ENCODE results near the gene EEF1G.
"Not testable (repeated sequence)": the region's sequence is repeated elsewhere in the genome, so short reads cannot be mapped to it uniquely, and the experiment has no call there.

EEF1G gene, protein sequence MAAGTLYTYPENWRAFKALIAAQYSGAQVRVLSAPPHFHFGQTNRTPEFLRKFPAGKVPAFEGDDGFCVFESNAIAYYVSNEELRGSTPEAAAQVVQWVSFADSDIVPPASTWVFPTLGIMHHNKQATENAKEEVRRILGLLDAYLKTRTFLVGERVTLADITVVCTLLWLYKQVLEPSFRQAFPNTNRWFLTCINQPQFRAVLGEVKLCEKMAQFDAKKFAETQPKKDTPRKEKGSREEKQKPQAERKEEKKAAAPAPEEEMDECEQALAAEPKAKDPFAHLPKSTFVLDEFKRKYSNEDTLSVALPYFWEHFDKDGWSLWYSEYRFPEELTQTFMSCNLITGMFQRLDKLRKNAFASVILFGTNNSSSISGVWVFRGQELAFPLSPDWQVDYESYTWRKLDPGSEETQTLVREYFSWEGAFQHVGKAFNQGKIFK

DNA sequence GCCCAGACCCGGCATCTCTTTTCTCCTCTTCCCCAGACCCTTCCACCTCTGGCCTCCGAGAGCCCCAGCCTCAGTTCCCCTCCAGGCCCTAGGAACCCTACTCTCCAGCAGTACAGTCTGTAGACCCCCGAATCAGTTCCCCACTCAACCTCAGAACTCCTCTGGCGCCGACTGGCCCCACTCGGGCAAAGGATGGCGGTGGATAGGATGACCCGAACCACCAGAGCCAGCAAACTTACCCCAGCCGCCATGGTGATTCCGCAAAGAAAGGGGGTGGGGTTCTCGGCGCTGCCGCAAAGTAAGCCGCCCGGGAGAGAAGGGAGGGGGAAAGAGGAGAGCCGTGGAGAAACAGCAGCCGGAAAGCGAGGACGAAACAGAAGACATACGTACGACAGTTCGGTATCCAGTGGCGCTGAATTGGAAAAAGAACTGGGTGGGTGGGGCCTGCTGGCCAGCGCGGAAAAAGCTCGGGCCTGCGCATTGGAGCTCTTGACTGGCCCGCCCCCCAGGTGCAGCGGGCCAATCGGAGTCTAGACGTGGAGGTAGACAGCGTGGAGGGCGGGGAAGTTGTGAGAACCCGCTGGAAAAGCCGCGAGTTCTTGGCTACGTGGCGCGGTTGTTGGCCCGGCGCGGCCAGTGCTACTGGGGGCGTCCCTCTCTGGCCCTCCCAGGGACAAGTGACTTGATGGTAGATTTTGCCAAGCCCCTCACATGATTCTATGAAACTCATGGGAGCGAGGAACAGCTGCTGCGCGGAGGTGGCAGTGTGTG, at the start of gene EEF1G:
Gene EEF1G, minus strand, starts transcription at position 300 of the 771 bp plus-strand sequence. Its CDS starts 49 bp downstream, at position 251.
- peak; percentile 93 for DNase-seq

DNA sequence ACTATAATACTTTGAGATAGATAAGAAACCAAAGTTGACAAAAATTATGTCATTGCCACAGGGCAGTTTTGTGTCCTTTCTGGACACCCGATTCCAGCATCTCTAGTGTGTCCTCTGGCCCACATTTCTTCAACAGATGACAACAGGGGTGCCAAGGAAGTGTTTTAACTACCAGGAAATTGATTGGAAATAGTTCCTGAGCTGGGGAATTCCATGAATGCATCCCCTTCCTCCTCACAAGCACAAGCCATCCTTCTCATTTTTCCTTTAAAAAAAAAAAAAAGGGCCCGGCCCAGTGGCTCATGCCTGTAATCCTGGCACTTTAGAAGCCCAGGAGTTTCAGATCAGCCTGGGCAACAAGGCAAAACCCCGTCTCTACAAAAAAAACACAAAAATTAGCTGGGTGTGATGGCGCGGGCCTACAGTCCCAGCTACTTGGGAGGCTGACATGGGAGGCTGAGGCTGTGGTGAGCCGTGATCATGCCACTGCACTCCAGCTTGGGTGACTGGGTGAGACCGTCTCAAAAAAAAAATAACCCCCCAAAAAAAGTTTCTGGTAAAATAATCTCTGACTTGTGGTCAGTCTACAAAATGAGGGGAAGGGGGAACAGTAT, 48.9 kb upstream of the EEF1G start:
- DNase-seq: no peak

DNA sequence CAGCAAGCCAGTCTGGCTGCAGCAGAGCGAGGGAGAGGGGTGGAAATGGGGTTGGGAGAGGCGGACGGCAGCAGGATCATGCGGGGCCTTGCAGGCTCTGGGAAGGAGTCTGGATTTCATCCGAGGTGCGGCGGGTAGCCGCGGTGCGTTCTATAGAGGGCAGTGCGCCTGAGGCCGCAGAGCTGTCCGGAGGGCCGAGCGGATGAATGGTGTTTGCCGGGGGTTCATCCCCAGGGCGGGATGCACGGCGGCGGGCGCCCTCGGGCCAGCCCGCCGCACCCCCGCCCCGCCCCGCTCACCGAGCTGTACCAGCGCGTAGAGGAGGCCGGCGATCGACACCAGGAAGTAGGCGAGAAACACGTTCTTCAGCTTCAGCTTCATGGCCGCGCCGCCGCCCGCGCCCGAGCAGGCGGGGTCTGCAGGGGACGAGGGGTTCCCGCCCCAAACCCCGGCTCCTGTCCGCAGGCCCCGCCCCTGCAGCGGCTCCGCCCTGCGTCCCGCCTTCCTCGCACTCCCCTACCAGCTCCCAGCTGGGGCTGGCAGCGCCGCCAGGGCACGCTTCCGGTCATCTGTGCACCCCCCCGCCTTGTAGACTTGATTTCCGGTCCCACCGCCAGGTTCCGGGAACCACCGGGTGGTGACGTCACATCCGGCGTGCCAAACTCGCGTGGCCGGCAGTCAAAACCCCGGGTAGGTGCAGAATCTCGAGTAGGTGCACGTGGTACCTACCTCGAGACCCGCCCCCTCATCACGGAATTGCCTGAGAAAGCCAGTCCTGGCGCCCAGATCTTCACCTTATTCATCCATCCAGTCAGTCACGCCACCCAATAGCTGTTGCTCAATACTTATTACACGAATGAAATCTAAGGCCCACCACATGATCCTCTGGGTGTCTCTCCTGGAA, 48.1 kb upstream of the EEF1G start, which contains the start of gene B3GAT3:
Gene B3GAT3, minus strand, starts transcription at position 420 of the 904 bp plus-strand sequence. Its CDS starts 39 bp downstream, at position 381.
- DNase-seq: peak; percentile 98

DNA sequence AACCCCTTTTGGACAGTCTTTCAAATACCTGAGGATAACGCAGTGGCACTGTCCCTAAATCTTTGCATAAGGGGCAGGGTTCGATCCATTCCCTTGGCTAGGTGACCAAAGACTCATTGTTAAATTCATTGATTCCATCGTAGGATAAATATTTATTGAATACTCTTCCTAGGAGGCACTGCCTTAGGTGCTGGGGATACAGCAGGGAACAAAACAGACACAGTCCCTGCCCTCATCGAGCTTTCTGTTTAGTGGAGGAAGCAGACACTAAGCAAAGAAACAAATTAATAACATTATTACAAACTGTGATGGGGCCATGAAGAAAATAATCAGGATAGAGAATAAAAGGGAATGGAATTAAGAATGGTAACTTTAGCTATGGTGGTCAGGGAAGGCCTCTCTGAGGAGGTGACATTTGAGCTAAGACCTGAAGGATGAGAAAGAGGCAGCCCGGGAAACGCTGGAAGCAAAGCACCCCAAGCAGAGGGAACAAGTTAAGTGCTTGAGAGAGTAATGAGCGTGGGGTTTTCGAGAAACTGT, 47.4 kb upstream of the EEF1G start:
- no peak for DNase-seq

DNA sequence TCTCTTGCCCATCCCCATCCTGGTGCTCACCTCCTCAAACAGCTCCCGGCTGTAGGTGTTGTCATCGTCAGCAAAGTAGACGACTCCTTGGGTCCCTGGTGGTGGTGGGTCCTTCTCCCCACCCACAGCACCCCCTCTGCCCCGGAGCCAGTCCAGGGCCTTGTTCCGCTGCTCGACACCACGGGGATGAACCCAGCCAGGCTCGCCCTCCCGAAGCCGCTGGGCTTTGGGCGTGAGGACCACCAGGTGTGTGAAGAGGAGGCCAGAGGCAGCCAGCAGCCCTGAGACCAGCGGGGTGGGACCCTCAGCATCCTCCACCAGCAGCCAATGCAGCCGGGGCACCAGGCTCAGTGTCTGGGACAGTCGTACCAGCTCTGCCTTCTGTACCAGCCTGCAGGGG, 43.3 kb upstream of the EEF1G start:
- DNase-seq: not testable (repeated sequence)

DNA sequence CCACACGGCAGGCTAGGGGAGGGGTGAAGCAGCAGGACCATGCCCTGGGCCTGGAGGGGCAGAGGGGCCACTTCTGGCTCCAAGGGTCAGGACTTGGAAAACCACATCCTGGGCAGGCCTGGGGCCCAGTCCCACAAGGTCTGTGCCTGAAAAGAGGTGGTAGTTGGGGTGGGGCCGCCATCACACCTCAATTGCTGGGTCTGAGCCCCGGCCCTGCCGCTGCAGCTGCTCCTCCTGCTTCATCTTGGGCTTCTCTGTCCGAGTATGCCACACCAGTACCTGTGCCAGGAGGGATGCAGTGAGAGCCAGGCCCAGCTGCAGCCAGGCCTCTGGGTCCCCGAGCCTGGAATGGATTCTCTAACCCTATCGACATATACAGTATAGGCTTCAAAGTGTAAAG, 41.8 kb upstream of the EEF1G start:
- no peak for DNase-seq

DNA sequence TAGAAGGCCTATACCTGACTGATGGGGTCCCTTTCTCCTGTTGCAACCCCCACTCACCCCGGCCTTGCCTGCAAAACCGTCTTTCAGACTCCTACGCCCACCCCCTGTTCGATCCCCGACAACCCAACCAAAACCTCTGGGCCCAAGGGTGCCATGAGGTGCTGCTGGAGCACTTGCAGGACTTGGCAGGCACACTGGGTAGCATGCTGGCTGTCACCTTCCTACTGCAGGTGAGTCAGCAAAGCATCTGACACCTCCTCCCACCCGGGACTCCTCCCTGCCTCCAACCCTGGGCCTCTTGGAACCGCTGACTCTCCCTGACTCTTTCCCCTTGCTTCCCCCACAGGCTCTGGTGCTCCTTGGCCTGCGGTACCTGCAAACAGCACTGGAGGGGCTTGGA, 40.6 kb upstream of the EEF1G start:
- DNase-seq: no peak

DNA sequence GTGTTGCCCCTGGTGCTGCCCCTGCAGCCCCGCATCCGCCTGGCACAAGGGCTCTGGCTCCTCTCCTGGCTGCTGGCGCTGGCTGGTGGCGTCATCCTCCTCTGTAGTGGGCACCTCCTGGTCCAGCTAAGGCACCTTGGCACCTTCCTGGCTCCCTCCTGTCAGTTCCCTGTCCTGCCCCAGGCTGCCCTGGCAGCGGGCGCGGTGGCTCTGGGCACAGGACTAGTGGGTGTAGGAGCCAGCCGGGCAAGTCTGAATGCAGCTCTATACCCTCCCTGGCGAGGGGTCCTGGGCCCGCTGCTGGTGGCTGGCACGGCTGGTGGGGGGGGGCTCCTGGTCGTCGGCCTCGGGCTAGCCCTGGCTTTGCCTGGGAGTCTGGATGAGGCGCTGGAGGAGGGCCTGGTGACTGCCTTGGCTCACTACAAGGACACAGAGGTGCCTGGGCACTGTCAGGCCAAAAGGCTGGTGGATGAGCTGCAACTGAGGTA, 39.6 kb upstream of the EEF1G start:
- DNase-seq: no peak

DNA sequence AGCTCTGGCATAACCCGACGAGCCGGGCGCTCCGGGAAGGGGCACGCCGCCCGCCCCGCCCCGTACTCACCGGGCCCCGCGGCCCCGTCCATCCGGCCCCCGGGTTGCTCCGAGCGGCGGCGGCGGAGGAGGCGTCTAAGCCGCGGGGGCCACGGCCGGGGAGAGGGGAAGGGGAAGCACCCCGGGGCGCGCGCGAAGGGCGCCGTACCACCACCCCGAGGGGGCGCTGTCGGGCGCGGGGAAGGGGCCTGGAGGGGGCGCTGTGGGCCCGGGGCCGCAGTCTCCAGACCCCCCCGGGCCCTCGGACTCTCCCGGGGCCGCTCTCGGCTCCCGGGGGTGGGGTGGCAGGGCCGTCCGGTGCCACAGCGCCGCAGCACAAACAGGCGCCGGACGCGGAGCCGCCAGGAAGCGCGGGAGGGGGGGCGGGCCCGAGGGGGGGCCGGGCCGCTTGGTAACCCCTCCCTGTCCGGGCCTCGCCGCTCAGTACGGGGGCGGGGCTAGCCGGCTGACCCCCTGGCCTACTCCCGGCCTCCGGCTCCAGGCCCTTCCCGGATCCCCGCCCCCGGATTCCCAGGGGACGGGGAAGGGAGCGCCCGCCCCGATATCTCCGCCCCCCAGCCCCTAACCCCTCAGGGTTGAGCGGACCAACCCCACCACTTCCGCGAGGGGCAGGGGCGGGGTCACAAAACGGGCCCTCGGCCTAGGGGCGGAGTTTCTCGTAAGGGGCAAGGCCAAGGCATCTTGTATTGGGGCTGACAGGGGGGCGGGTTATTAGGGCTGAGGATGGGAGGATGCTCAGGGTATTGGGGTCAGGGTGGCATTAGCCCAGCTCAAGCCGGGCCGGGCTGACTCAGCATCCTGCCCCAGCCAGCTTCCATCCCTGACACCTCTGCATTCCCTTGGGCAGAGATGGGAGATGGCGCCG, 38.9 kb upstream of the EEF1G start, which contains the start of the genes EML3 and ROM1:
Gene EML3, minus strand, starts transcription at position 410 of the 925 bp plus-strand sequence. Its CDS starts 318 bp downstream, at position 92.
Gene ROM1, plus strand, starts transcription at position 892 of the 925 bp plus-strand sequence. Its CDS starts 25 bp downstream, at position 917.
- peak; percentile 93 for DNase-seq

DNA sequence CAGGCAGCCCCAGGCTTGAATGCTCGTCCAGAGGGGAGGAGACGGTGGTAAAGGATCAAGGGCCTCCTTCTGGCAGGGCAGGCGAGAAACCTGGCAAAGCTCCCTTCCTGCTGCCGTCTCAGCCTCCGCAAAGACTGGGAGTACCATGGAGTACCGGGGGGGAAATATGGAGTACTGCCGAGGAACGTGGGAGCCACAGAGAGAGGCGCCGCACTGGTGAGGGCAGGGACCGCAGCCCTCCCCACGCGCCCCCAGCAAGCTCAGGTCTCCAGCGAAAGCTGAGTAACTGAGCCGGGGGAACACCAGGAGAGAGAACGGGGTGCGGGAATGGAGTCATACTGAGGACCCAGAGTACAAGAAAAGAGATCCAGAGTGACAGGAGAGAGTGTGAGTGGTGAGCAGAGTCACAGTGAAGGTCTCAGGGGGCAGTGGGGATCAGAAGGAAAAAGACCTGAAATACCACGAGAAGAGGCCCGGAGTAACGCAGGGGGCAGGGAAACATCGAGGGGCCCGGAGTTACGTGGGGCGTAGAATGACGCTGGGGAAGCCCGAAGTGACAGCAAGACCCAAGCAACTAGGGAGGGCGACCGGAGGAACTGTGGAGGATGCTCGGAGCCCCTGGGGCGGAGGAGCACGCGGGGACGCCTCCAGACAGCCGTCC, 38.1 kb upstream of the EEF1G start:
- DNase-seq: no peak

DNA sequence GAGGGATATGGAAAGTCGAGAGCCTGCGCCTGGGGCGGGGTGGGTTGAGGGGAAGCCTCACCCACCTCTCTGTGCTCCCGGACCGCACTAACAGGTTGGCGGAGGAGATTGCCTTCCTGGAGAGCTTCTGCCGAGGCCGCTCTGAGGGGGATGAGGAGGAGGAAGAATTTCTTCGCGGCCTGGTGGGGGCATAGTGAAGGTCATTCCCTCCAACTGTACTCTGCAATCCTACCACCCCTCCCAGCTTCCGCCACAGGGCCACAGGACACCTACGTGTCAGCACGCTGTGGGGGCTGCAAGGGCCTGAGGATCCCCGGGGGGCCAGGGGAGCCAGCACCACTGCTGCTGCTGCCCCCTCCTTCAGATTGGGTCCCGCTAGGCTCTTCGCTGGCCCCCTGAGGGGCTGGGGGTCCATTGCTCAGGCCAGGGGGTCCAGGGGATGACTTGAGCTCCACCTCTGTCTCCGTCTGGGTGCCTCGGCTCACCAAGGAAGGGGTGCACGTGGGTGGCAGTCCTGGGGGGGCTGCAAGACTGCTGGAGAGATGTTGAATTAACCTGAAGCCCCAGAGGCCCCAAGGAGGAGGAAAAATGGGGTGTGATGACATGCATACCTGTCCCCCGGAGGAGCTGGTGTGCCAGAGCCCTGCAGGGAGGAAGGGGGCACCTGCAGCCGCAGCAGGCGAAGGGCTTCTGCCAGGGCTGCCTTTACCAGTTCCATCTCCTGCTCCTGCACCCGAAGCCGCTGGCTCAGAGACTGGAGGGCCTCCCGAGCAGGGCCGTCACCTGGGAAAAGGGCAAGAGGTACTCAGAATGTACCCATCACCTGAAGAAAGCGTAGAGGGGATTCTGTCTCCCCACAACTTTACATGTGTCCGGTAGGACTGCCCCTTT, 37.4 kb upstream of the EEF1G start:
- no peak for DNase-seq

DNA sequence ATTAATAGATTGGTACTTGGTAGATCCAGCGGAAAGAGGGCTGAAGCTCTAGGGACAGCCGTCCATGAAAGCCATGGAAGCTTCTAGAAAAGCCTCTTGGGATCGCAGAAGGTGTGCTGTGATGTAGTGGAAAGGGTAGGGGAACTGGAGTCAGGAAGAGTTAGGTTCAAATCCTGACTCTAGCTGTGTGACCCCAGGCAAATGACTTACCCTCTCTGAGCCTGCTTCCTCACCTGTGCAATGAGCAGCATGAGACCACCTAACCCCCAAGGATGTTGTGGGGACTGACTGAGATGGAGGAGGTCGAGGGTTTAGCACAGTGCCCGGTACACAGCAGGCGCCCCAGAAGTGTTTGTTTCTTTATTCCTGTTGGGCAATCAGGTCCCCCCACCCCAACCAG, 36.7 kb upstream of the EEF1G start:
- DNase-seq: no peak

DNA sequence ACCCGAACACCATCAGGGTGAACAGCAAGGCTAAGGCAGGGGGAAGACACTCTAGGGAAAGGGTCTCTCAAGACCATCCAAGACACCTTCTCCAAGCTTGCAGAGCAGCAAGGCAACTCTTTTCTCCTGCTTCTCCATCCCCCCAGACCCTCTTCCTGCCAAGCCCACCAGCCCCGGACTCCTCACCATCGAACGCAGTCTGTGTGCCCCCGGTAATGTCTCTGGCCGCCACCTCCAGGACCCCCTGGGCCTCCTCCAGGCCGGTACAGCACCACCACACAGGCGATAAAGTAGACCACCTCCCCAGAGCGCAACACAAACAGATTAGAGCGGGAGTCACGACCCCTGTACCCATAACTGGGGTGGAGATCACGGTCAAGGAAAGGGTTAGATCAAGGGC, 35.1 kb upstream of the EEF1G start:
- no peak for DNase-seq

DNA sequence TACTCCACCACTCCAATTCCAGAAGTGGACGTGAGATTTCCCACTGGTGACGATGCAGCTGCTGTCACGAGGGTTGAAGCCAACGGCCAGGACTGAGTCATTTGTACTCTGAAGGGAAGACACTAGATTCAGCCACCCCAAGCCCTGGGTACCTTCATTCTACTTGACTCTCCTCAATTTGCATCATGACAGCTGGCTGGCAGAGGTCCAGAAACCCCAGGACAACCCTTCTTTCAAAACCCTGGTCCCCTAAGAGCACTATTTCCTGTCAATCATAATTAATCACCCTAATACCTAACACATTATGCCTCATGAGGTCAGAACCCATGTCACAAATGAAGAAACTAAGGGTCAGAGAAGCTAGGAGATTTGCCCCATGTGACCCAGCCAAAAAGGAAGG, 34.0 kb upstream of the EEF1G start:
- DNase-seq: no peak

DNA sequence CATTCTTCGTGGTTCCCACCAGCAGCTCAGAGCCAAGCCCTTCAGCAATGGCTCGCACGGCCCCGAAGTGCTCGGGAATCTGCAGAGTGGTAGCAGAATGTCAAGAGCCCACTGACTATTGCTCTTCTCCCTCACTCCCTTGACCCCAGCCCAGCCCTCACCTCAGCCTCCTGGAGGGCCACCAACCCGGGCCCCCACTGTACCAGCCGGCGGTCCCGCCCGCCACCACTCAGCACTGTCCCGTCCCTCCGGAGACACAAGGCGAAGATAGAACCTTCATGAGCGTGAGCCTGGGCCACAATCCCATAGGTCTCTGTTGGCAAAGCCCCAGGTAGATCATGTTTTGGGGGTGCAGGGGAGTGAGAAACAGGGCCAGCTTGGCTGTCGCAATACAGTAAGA, 32.2 kb upstream of the EEF1G start:
- no peak for DNase-seq

DNA sequence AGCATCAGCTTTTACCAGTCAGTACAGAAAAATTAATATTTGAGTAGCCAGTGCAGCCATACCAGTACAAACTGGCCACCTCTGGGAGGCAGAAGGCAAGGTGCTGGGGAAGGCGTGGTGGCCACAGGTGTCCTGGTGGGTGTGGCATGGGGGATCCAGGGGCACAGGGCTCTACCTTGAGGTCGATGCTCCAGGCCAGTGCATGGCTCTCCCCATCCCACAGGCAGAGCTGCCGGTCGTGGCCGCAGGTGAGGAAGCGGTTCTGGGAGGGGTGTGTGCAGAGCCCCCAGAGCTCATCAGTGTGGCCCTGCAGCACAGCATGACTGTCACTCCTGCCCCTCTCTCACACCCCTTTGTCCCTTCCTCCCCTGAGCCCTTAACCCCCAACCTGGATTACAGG, 31.8 kb upstream of the EEF1G start:
- no peak for DNase-seq

DNA sequence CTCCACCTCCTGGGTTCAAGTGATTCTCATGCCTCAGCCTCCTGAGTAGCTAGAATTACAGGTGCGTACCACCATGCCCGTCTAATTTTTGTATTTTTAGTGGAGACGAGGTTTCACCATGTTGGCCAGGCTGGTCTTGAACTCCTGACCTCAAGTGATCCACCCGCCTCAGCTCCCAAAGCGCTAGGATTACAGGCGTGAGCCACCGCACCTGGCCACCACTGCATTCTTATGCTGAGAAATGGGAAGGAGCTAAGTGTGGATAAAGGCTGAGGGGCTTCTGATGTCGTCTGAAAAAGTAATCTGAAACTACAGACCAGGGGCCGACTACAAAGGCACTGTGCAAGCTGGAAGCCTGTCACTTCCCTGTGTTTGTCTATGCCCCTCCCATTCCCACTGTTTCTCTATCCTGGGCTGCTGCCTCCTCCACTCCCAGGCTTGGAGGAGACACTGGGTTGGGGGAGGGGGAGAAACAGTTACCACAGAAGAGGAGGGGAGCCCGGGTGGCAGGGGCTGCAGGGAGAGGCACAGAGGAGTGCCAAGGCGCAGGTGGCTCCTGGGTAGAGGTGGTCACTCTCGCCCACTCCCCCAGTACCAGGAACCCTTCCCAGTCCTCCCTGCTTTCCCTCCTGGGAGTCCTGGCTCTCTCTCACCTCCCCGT, 30.9 kb upstream of the EEF1G start:
- no peak for DNase-seq

DNA sequence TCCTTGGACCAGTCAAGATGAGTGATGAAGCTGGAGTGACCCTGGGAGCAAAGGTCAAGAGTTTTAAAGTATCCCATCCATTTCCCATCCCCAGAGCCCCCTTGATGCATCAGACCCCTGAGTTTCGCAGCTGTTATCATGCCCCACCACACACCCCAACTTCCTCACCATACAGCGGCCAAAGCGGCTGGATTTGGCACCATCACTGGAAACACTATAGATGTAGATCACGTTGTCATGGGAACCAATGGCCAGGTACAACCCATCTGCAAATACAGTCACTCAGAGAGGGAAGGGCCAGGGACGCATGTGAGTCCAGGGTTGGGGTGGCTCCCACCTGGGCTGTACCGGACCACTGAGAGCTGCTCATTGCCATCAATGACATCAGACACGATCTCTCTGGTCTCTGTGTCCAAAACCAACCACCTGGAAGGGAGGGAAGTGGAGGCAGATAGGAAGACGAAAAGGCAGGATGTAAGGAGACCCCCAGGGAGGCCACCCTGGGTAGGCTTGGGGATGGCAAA, 30.1 kb upstream of the EEF1G start:
- no peak for DNase-seq

All from 8988T (cell line).